ENCODE data around the gene PGGHG.

Gene PGGHG

DNA sequence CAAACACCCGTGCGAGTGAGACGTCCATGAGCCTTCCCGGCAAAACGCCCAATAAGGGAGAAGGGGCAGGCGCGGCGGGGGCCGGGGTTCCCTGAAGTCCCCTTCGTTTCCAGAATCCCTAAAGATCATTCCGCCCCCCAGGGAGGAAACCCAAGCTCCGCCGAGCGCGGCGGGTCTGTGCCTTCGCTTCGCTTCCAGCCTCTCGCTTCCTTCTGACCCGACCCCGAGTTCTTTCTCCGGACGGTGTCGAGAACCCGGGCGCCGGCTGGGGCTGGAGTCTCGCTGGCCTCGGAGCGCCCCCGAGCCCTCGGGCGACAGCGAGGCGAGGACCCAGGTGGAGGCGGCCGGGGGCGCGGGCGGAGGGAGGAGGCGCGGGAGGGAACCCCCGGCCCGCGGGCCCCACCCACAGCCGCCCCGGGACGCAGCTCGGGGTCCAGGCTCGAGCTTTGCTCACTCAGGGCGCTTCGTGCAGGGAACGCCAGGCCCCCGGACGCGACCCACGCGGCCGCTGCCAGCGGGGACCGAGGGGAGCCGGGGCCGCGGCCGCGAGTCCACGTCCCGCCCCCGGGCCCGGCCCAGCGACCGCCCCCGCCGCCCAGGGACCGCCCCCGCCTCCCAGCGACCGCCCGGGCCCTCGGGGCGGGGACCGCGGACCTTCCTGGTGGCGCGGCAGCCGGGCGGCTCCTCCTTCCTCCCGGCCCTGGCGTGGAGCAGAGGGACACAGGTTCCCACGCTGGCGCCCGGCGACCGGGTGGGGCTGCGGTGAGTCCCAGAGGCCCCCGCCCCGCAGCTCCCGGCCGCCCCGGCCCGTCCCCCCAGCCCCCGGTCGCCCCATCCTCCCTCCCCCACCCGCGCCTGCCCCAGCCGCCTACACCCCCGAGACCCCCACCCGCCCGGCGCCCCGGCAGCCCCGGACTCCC is at the start of gene PGGHG:
Gene PGGHG (plus strand): TSS at position 649 of the 920 bp plus-strand sequence. CDS start 691 bp downstream, outside the sequence.
- DNase-seq = peak; percentile 55 to 63

DNA sequence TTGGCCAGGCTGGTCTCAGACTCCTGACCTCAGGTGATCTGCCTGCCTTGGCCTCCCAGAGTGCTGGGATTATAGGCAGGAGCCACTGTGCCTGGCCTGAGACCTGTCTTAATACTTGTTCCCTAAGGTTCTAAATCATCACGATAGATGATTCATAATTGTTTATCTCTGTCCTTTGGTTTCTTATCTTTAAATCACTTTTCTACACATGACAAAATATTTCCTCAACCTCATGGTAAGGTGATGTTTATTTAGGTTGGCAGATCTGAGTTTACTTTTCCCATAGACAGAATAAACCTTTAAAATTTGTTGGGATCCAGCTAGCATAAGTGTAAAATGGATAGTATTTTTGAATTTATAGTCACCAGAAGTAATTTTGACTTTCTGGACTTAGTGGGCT is 48.6 kb upstream of the PGGHG start:
- no peak for DNase-seq

DNA sequence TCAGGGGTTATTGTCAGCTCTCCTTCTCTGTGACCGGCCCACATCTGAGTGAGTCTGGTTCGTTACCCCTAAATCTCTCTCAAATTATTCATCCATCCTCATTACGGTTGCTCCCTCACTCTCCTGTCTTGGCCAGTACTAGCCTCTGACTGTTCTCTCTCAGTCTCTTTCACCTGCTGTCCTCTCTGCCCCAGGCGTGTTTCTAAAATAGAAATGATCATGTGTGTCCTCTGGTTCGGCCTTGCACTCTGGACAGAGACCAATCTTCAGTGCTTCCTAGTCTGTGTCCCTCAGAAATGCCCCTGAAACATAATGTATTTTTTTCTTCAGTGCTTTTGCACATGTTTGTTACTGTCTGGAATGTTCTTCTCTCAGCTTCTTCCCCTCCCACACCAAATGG is 47.3 kb upstream of the PGGHG start:
- DNase-seq = no peak

DNA sequence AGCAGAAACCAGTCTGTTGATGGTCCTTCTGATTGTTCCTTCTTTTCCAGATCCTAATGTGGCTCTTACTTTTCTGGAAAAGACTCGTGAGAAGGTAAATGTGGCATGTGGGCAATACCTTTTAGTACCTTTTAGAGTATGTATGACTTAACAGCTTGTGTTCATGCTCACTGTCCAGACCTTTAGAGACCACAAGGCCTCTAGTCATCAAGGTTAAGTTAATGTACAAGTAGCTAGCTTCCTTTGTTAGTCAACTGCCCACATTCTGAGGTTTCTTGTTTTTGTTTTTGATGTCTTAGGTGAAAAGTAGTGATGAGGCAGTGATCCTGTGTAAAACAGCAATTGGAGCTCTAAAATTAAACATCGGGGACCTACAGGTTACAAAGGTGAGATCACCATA is 44.5 kb upstream of the PGGHG start:
- DNase-seq = no peak

DNA sequence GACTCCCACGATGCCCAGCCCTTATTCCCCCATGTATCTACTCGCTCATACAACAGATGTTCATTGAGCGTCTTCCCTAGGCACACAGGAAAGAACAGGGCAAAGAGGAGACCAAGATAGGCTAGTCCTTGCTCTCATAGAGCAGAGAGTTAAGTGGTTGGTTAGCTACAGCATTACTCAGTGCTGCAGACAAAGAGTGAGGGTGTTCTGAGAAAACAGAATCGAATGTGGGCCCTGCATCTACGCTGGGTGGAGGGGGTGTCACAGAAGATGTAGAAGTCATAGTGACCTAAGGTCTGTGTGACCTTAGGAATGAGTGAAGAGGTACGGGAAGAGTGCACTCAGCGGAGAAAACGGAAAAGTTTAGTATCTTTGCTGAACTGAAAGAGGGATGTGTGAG is 39.9 kb upstream of the PGGHG start:
- DNase-seq = no peak

DNA sequence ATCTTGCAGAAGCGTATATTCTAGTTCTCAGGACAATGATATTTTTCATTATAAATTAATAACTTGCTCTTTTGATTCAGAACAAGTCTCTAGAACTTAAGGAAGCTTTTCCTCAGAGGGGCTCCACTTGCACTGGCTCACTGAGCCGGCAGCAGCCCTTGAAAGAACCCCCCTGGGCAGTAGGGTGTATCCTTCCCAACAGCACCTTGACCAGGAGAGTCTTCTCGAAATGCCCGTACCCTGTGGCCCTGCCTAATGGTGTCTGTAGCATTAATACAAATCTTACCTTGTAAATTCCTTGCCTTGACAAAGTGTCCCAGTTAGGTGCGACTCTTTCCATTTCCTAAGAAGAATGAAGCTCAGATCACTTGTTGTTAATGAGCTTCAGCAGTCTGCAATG is 38.7 kb upstream of the PGGHG start:
- peak in 1 of 2 experiments; percentile 17 for DNase-seq

DNA sequence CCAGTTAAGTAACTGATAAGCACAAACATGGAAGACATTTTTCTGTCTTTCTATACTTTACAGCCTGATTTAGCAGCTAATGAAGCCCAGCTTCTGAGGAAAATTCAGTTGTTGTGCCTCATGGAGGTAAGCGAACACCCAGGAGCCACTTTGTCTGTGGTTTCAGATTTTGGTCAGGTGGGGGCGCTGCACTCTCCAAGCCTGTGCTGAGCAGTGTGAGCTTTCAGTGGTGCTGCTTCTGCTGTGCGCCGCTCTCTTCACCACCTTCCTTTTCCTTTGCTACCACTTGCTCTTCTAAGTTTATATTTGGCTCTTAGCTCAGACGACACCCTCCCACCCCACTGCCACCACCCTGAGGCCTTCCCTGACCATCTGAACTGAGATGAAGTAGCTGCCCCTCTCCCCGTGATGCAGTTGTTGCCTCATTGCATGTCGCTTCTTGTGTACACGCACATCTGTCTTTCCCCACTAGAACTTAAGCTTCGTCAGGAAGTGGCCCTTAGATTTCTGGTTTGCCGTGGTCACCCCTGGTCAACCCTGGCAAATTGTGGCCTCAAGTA is 38.1 kb upstream of the PGGHG start:
- peak; percentile 87 to 88 for DNase-seq

DNA sequence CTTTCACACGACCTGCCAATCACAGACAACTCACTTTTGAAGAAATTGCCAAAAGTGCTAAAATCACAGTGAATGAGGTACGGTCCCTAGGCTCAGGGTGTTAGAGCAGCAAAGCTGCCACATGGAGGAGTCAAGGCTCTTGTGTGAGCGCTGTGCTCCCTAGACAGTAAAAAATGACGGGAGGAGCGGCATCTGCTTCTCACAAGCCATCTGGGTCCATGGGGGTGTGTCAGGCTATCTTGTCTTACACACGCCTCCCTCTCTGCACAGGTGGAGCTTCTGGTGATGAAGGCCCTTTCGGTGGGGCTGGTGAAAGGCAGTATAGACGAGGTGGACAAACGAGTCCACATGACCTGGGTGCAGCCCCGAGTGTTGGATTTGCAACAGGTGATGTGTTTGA is 37.4 kb upstream of the PGGHG start:
- DNase-seq = peak in 1 of 2 experiments; percentile 13

DNA sequence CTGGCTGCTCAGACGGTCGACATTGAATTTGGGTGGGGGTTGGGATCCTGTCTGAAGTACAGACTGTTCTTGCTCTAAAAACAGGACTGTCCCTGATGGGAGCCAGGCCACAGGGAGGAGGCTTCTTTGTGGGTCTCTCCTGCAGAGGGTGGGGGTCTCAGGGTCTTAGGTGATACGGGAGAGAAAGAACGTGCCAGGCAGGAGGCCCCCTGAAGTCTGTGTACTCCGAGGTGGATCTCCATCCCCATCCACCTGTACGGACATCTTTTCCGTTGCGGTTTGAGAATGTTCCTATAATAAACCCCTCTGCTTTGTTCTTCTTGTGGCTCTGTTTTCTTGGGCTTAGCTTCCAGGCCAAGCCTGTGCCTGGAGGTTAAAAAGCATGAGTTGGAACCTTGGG is 36.3 kb upstream of the PGGHG start:
- peak in 1 of 2 experiments; percentile 9 for DNase-seq

DNA sequence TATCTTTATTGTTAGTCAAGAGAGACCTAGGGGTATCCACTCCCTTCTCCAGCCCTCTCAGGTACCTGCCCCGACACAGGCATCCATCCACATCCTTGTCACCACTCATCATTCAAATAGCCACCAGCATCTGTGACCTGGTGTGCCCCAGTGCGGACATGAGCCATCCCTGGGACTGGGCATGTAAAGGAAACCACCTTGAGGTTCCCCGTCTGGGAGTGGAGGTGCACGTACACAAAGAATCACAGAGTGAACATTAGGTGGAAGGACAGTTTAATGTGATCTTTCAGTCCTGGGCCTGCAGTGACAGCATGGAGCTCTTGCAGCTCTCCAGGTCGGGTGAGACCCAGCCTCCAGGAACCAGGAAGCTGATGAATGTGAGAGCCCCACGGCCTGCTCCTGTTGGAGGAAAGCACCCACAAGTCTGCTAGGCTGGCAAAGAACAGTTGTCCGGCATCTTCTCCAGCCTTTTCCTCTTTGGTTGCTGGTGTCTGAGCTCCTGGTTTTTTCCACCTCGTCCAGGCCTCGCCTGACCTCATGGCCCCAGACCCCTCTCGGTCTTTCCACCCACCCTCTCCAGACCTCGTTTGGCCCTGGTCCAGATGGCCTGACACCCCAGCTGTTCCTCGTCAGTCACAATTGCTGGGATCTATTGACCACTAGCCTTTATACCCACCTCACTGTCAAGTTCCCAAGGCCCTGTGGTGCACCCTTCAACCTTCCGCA is 35.6 kb upstream of the PGGHG start:
- DNase-seq = peak in 1 of 2 experiments; percentile 13

DNA sequence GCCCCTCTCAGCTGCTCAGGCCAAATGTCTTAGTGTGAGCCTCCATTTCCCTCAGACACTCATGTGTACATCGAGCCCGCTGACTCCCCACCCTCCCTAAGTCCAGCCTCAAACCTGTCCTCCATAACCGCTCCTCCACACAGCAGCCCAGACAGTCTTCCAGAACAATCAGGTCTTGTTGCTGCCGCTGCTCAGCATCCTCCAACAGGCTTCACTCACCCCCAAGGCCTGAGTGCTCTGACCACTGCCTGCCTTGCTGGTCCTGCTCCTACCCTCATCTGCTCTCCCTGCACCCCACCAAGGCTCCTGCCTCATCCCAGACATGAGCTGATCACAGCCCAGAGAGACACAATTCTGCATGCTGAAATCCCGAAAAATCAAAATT is 35.0 kb upstream of the PGGHG start:
- peak in 1 of 2 experiments; percentile 15 for DNase-seq

DNA sequence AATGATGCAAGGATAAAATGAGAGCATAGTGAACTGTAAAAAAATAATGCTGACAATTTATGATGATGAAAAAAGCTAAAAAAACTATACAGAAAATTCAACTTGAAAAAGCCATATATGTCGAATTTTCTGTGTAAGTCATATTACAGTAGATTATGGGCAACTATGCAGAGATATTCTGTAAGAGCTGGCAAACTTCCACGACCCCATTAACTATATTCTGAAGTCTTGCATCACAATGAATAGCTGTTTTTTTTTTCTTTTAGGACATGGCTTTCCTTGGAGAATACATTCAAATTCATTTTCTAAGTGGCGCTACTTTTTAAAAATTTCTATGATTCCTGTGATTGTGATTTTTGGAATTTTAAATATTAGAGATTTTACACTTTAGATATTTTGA is 33.8 kb upstream of the PGGHG start:
- DNase-seq = no peak

DNA sequence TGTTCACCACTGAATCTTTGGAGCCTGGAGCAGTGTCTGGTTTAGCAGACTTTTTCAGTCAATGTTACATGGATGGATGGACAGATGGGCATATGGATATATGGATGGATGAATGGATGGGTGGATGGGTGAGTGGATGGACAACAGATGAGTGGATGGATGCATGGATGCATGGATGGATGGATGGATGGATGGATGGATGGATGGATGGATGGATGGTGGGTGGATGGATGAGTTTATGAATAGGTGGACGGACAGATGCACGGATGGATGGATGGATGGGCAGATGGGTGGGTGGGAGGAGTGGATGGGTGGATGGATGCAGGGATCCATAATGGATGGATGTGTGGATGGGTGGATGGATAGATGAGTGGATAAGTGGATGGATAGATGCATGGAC is 33.1 kb upstream of the PGGHG start:
- DNase-seq = peak in 1 of 2 experiments; percentile 4

DNA sequence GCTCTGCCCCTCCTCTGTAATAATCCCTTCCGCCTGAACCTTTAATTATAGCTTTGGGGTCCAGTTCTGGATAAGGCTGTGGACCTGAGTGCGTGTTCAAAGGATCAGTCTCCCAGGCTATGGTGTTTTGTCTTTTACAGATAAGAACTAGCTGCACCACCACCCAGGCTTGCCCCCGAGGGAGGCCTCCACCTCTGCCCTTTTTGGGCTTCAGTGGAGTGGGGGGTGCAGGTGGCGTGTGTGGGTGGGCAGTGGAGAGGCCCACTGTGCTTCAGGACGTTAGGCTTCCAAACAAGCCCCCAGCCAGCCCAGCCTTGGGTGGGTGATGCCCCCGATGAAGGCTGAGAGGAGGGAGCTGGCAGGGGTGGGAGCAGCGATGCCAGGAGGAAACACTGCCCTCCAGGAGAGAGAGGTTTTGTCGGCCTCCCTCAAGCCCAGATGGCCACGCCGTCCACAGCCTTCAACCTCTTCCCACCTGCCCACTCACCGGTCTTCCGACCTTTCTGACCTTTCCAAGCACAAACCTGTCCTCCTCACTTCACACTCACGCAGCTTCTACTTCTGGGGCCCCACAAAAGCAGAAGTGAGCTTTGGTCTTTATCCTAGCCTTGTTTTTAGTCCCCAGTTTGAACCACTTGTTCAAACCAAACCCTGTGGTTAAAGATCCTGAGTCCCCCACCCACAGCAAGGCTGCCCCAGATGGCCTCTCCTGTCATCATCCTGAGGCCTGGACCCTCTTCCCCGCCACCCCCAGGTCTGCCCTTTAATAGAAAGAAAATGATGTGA is 31.8 kb upstream of the PGGHG start:
- DNase-seq = peak in 1 of 2 experiments; percentile 12

DNA sequence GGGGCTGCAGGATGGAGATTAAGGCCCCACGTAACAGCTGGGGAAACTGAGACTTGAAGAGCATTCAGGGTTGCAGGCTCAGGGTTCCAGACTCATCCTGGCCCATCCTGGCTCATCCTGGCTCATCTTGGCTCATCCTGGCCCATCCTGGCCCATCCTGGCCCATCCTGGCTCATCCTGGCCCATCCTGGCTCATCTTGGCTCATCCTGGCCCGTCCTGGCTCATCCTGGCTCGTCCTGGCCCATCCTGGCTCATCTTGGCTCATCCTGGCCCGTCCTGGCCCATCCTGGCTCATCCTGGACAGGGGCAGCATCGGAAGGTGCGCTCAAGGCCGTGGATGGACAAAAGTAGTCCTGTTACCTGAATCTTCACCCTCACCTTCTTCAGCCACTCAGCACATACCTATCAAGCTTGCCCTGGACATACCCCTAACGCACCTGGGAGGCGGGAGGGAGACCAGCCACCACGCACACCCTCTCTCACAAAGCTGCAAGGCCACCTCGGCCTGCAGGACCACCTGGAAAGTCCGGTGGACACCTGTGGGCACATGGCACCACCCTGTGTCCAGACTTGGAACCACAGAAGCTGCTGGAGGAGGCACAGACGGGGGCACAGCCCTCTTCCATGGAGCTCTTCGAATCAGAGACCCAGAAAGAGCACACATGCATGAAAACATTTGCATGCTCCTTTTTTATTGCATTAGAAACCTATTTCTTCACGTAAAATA is 31.0 kb upstream of the PGGHG start:
- peak in 1 of 2 experiments; percentile 17 for DNase-seq

DNA sequence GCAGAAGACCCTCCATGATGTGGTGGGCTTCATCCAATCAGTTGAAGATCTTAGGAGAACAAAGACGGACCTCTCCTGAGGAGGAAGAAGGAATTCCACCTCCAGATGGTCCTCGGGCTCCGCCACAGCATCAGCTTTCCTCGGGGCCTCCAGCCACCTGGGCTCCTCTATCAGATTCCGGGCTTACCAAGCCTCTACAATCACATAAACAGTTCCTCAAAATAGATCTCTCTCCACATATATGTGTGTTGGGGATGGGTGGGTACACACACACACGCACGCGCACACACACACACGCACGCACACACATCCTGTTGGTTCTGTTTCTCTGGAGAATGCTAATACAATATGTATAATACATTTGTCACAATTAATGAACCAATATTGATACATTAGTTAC is 29.5 kb upstream of the PGGHG start:
- no peak for DNase-seq

DNA sequence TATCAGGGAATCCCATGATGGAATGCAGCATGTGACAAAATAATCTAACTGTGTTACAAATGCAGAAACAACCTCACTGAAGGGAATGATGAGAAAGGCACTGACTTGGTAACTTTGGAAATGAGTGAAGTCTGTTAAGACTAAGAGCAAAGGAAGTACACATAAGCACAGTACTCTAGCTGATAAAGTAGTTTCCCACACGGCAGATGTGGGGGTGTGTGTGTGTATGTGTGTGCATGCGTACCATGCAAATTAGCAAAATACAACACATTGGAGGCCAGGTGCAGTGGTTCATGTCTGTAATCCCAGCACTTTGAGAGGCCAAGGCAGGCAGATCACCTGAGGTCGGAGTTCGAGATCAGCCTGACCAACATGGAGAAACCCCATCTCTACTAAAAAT is 27.3 kb upstream of the PGGHG start:
- DNase-seq = no peak

DNA sequence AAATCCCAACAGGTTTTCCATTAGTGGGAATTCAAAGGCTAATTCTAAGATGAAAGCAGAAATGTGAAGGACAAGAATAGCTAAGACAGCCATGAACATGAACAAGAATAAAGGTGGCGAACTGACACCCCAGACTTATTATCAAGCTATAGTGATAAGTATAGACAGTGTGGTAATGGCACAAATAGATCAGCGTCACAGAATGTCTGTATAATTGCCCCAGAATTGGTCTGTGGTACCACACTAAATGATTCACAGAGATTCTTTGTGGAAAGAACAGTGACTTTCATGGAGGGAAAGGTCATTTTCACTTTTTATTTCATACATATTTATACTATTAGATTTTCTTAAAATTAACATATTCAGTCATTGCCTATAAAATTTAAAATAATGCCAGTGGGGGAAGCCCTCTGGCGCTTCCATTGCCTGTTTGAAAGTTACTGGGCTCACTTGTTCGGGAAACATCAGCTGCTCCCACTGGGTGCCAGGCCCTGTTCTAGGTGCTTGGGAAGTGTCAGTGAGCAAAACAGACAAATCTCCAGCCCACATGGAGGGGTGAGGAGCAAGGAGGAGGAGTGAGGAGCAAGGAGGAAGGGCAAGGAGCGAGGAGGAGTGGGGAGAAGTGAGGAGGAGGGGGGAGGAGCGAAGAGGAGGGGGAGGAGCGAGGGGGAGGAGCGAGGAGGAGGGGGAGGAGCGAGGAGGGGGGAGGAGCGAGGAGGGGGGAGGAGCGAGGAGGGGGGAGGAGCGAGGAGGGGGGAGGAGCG is 22.1 kb upstream of the PGGHG start:
- DNase-seq = peak; percentile 64 to 66

DNA sequence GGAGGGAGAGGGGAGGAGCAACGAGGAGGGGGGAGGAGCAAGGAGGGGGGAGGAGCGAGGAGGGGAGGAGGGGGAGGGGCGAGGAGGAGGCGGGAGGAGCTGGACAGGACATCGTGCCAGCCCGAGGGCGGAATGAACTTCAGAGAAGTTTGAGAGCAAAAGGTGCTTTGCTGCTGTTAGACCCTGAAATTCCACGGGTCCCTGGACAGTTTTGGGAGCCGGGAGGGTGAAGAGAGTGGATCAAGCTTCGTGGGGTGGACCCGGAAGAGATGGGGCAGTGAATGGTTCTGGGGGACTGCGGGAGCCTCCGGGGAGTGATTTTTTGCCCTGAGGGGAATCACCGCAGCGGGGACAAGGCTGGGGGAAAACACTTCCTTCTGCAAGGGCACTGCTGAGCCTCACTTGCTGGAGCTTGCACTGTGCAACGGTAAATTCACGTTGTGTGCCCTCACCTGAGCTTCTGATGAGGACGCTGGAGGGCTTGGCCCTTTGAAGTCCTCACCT is 21.4 kb upstream of the PGGHG start:
- DNase-seq = peak; percentile 67 to 69

DNA sequence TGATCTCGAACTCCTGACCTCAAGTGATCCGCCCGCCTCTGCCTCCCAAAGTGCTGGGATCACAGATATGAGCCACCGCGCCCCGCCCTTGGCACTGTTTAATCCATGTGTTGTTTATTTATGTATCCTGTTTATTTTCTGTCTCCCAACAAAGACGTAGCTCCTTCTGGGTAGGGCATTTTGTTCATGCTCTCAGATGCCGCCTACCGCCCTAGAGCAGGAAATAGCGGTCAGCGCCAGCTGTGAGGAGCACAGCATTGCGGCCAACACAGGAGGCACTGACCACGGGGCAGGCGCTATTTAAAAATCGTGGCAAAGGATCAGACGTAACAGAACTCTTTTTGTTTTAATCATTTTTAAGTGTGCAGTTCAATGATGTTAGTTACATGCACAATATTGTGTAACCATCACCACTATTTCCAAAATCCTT is 20.2 kb upstream of the PGGHG start:
- DNase-seq = peak in 1 of 2 experiments; percentile 60
